Measurements from ENCODE around the gene FAM174C.
"Not testable (repeated sequence)": the region's sequence is repeated elsewhere in the genome, so short reads cannot be mapped to it uniquely, and the experiment has no call there.

The FAM174C gene

DNA sequence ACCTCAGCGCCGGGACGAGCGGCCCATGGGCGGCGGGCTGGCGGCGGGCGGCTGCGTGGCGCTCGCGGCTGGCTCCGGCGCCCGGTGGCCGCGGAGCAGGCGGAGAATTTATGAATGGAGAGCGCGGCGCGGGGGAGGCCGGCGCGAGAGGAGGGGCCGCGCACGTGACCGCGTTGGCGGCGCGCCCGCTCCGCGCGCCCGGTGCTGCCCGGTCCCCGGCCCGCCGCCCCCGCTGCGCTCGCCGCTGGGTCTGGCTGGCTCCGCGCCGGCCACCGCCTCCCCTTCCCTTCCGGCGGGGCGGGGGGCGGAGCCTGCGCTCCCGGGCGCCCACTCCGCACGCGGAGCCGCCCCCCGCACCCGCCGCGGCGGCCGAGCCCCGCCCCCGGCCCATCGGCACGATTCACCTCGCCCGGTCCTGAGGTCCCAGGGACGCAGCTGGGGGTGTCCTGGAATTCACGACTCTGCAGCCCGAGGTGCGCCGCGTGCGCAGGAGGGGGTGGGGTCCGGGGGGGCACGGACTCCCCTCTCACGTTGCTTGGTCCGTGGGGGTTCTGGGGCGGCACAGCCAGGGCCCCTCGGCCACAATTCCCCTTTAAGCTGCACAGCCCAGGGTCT, 37.5 kb upstream of the FAM174C start, which contains the start of gene CBARP:
Gene CBARP (minus strand): TSS at position 252 of the 615 bp plus-strand sequence. CDS start 1,905 bp downstream, outside the sequence.
- DNase-seq = no peak

DNA sequence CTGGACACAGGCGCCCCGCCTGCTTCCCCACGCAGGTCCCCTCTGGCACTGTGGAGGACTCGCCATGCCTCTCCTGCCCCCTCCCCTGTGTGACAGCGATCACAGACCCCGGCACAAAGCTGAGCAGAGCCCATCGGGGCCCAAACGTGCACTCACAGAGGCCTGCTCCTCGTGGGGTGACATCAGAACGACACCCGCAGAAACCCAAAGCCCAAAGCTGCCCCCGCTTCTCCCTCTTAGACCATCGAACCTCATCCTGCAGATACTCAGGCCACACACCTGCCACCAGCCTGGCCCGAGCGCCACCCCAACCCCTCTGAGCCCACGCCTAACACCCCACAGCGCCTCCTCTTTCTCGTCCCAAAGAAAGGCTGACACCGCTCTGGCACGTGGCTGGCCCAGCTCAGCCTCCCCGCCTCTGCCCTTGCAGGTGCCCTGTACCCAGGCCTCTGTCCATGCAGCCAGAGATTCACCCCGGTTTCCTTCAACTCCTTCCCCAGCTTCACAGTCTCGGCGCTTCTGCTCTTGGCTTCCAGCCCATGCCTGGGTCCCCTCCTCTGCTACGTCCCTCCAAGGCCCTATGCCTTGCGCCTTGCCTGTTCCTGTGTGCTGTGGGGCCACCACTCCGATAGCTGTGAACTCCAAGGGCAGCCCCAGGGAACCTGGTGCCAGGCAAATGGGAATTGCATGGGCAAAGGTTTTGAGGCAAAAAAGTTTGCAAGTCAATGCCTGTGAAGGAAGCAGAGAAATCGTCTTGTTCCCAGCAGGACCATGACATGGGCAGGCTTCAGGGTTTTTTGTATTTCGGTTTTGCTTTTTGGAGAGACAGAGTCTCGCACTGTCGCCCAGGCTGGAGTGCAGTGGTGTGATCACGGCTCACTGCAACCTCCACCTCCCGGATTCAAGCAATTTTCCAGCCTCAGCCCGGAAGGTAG, 36.7 kb upstream of the FAM174C start:
- no peak for DNase-seq

GRCh38 chr19:1239420-1239795, 35.9 kb upstream of the FAM174C start:
- DNase-seq = no peak

DNA sequence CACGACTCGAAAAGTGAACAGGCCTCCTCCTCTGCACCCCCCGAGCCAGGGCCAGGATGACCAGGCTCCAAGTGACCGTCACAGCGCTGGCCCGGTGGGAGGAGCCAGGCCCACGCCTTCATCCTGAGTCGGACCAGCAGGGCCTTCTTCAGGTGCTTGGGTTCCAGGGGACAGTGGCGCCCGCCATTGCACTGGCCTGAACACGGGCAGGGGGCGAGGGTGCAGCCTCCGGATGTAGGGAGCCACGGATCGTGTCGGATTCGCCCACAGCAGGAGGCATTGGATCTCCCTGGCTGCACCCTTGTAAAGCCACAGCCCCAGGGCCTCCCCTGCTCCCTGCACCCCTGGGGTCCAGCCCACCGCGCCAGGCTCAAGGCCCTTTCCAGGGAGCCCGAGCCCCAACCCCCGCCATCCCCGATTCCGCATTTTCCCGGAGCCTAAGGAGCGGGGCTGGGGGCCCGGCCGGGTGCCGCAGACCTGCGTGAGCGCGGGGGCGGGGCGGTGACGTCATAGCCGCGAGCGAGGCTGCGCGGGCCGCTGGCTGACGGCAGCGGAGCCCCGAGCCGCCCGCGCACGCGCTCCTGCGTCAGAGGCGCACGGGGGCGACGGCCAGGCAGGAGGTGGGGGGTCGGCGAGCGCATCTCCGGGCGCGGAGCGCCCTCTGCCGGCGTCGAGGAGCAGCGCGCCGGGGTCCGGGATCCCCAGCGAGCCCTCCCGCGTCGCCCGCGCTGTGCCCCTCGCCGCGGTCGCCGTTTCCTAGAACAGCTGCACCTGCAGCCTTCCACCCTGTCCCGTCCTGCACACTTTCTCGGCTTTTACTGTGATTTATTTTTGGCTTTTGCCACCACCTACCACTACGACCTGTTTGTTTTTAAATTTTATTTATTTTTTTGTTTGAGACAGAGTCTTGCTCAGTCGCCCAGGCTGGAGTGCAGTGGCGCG, 35.3 kb upstream of the FAM174C start:
- peak; percentile 92 for DNase-seq

GRCh38 chr19:1240925-1241324, 34.4 kb upstream of the FAM174C start:
- no peak for DNase-seq

GRCh38 chr19:1241417-1242095, 33.8 kb upstream of the FAM174C start, which contains the start of gene ATP5F1D:
TSS of gene ATP5F1D (plus strand) at chr19:1241751. CDS start at chr19:1241851, 100 bp downstream.
- peak; percentile 93 for DNase-seq

DNA sequence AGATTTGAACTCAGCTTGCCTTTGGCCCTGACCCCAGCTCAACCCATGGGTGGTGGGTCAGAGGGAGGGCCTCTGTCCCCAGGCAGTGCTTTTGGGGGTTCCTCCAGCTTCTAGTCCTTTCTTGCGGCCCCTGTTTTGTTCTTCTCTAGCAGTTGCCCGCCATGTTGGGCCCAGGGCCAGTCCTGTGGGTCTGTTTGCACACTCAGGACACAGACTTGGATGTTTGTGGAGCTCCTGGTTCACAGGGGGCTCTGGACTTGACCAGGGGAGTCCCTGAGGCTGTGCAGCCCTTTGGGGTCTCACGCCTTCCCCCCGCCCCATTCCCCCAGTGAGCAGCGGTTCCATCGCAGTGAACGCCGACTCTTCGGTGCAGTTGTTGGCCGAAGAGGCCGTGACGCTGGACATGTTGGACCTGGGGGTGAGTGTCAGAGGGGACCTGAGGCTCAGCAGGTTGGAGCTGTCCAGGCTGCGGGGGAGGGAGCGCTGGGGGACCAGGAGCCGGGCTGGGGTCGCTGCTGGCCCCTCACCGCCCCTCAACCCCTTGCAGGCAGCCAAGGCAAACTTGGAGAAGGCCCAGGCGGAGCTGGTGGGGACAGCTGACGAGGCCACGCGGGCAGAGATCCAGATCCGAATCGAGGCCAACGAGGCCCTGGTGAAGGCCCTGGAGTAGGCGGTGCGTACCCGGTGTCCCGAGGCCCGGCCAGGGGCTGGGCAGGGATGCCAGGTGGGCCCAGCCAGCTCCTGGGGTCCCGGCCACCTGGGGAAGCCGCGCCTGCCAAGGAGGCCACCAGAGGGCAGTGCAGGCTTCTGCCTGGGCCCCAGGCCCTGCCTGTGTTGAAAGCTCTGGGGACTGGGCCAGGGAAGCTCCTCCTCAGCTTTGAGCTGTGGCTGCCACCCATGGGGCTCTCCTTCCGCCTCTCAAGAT, 31.3 kb upstream of the FAM174C start:
- peak; percentile 69 for DNase-seq

DNA sequence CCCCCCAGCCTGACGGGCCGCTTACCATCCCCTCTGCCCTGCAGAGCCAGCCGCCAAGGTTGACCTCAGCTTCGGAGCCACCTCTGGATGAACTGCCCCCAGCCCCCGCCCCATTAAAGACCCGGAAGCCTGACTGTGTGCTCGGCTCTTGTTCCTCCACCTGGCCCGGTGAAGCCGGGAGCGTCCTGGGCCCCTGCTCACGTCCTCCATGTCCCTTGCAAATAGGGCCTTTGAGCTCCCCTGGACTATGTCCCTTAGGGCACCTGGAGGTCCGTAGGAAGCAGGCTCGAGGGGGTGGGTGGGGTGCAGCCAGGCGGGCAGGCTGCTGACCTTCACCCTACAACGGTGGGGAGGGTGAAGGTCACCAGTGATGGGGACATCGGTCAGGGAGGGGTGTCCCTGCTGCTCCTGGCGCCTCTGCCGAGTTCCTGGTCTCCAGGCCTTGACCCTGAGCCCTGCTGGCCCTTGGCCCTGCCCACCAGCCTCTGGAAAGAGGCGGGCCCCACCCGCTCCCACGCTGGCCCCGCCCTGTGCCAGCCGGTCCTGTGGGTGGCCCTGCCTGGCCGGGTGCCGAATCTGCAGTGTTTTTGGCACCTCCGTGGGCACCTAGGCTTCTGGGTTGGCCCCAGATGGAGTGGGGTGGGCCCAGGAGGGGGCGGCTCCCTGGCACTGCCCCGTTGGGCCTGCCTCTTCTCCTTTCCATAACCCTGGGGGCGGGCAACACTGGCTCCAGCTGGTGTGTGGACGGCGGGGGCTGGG, 30.5 kb upstream of the FAM174C start:
- no peak for DNase-seq

DNA sequence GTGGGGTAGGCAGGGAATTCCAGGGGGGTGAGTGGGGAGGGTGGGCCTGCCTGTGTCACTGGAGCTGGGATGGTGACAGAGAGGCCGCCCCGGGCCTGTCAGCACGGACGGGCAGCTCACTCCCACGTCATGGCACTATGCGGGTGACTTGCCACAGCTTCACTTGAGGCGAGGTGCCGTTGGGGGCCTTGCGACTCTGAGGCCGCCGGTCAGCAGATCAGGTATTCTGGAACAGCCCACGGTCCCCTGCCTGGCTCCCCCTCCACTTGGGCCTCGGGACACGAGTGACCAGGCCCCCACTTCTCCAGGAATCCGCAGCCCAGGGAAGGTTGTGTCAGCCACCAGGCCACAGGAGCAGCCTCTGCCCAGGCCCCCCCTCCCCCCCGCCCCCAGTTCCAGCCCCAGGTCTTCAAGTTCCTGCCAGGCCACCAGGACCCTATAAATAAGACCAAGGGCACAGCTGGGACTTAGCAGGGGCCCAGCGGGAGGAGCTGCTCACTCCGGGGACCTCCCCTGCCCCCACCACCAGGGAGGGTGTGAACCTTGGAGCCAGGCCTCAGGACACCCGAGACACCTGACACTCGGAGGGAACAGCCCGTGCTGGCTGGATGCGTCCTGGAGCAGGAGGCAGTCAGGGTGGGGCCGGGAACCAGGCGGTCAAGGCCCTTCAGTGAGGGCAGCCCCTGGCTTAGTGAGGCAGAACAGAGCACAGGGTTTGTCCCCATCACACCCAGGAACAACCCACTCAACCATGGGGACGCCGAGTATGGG, 29.7 kb upstream of the FAM174C start:
- DNase-seq = no peak

- DNase-seq = not testable (repeated sequence)
Observed at GRCh38 chr19:1246265-1247087, 28.9 kb upstream of the FAM174C start.

- DNase-seq = no peak
Observed at GRCh38 chr19:1247748-1248138, 27.6 kb upstream of the FAM174C start.

GRCh38 chr19:1248139-1248785, 27.1 kb upstream of the FAM174C start, which contains the start of gene MIDN:
TSS of gene MIDN (plus strand) at chr19:1248583. CDS start at chr19:1250297, 1,714 bp downstream.
- peak; percentile 82 for DNase-seq

GRCh38 chr19:1248786-1249297, 26.5 kb upstream of the FAM174C start:
- peak; percentile 89 for DNase-seq

DNA sequence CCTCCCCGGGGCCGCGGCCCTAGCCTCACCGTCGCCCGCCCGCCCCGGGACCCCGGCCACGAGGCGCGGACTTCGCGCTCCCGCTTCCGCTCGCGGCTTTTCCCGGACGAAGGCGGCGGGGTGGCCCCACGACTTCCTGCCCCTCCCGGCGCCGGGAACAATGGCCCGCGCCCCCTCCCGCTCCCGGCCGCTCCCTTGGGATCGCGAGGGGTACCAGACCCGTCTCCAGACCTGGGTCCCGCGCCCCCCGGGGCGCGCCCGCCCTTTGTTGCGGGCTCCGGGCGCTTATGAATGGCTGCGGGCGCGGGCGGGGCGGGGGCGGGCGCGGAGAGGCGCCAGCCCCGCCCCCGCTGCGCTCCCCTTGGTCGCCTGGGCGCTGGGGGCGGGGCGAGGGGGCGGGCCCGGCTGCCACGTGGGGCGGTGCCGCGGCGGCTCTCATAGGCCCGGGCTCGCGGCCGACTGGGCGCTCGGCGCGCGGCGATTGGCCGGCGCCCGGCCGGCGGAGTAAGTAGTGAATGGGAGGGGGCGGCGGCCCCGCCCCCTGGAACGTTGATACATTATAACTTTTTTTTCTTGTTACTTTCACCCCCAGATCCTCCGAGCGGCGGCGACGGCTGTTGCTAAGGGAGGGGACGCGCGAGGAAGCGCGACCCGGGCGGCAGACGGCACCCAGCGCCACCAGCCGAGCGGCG, 25.9 kb upstream of the FAM174C start:
- DNase-seq = peak; percentile 89

GRCh38 chr19:1249990-1250436, 25.3 kb upstream of the FAM174C start:
- DNase-seq = no peak

GRCh38 chr19:1250437-1251260, 24.7 kb upstream of the FAM174C start:
- DNase-seq = peak; percentile 62
